A549 (cell line): ENCODE results near the gene ROR1. TPM values are rescaled to one million over a fixed set of nuclear protein-coding genes. Genes with fewer than 3 reads are reported as not detected.

Experiments used
- ATAC-seq, 2 experiments: fragments of 200-7000 bp in 1 of 2; fragments of >200 bp in 1 of 2; cut with Nextera tagmentation in 1 of 2; cut with Tn5 transposase in 1 of 2; 3 replicates each; pipeline versions ENCODE4 v1.8.0 to v1.9.1; 2018 to 2020; ENCODE audit warnings: mild to moderate bottlenecking in 1 of 2, moderate library complexity in 1 of 2
- CTCF ChIA-PET: fragments of 300-600 bp; sonication (Branson Sonifier 250); formaldehyde crosslinking; extraction: SDS; loops from one replicate; lab custom pipeline; 2021; ENCODE audit warnings: antibody characterized with exemption, inconsistent platforms; lab: Yijun Ruan, JAX
- POLR2A ChIA-PET: fragments of 350-600 bp; formaldehyde crosslinking; extraction: SDS; loops from one replicate; lab custom pipeline; 2021; ENCODE audit warnings: antibody characterized with exemption, inconsistent platforms; lab: Yijun Ruan, JAX
- DNase-seq, 2 experiments: peaks; one replicate each; pipeline versions ENCODE4 v3.0.0 to v3.0.0-alpha.2; 2011 to 2016; ENCODE audit warnings: low read depth in 1 of 2, low spot score in 1 of 2
- FAIRE-seq: peaks from 2 replicates; lab custom pipeline; 2011; peaks lifted over from hg19 to GRCh38; lab: Jason Lieb, UNC
- H3K27ac ChIP-seq, 2 experiments: fragments of >200 bp; sonication (Bioruptor Twin); formaldehyde crosslinking; 3 replicates each; pipeline ENCODE4 v1.5.1; 2016 to 2017
- H3K4me1 ChIP-seq: fragments of >200 bp; sonication (Bioruptor Twin); formaldehyde crosslinking; 3 replicates; pipeline ENCODE4 v1.6.1; 2016
- H3K4me2 ChIP-seq: fragments of >200 bp; sonication (Bioruptor Twin); formaldehyde crosslinking; 3 replicates; pipeline ENCODE4 v1.6.1; 2016
- H3K4me3 ChIP-seq: fragments of >200 bp; sonication (Bioruptor Twin); formaldehyde crosslinking; 3 replicates; pipeline ENCODE4 v1.5.1; 2016
- H3K9me3 ChIP-seq: fragments of >200 bp; sonication (Bioruptor Twin); formaldehyde crosslinking; 3 replicates; pipeline ENCODE4 v1.6.1; 2016
- BHLHE40 ChIP-seq: IDR thresholded peaks from 2 replicates; pipeline ENCODE4 v1.6.1; 2012; ENCODE audit warnings: low read depth, low read length, inconsistent platforms
- CBX2 ChIP-seq: fragments of 200-600 bp; sonication (generic); IDR thresholded peaks from 2 replicates; pipeline ENCODE4 v1.6.1; 2016; ENCODE audit warnings: low read depth, mild to moderate bottlenecking, borderline replicate concordance
- CBX8 ChIP-seq: fragments of 200-600 bp; sonication (generic); IDR thresholded peaks from 2 replicates; pipeline ENCODE4 v1.6.1; 2016
- CHD2 ChIP-seq: fragments of 150-350 bp; IDR thresholded peaks from 2 replicates; pipeline ENCODE4 v1.6.1; 2014; ENCODE audit warnings: low read length; ENCODE audit not compliant: partially characterized antibody
- EHF ChIP-seq: fragments of 250-450 bp; sonication (Bioruptor Pico); IDR thresholded peaks from 2 replicates; pipeline ENCODE4 v1.5.0; 2020; ENCODE audit warnings: mild to moderate bottlenecking
- EHMT2 ChIP-seq: fragments of 200-600 bp; sonication (generic); IDR thresholded peaks from 2 replicates; pipeline ENCODE4 v1.6.1; 2016; ENCODE audit warnings: antibody characterized with exemption, low read depth, mild to moderate bottlenecking, moderate library complexity
- ESRRA ChIP-seq: fragments of 150-350 bp; IDR thresholded peaks from 2 replicates; pipeline ENCODE4 v1.6.1; 2014; ENCODE audit warnings: mild to moderate bottlenecking, low read length, borderline replicate concordance
- FOSB ChIP-seq: fragments of 250-450 bp; sonication (Bioruptor Pico); IDR thresholded peaks from 2 replicates; pipeline ENCODE4 v1.5.0; 2020; ENCODE audit warnings: mild to moderate bottlenecking, moderate library complexity
- GATA3 ChIP-seq: IDR thresholded peaks from 2 replicates; pipeline ENCODE4 v1.6.1; 2012; ENCODE audit warnings: borderline replicate concordance
- HEYL ChIP-seq: fragments of 250-450 bp; sonication (Bioruptor Pico); IDR thresholded peaks from 2 replicates; pipeline ENCODE4 v1.8.0; 2021; ENCODE audit warnings: mild to moderate bottlenecking, moderate library complexity
- HOXA7 ChIP-seq: fragments of 250-450 bp; sonication (Bioruptor Pico); IDR thresholded peaks from 2 replicates; pipeline ENCODE4 v1.5.0; 2020; ENCODE audit warnings: mild to moderate bottlenecking, moderate library complexity
- NR3C1 ChIP-seq: fragments of >200 bp; sonication (Bioruptor Twin); formaldehyde crosslinking; IDR thresholded peaks from 3 replicates; pipeline ENCODE4 v1.6.1; 2017
- POLR2AphosphoS2 ChIP-seq: conservative IDR thresholded peaks from 2 replicates; pipeline ENCODE4 v1.6.1; 2012; ENCODE audit warnings: low read length, improper control_type of control experiment, inconsistent platforms
- RAD21 ChIP-seq, 2 experiments: fragments of >200 bp in 1 of 2; sonication (Bioruptor Twin) in 1 of 2; formaldehyde crosslinking in 1 of 2; IDR thresholded peaks in 1 of 2; conservative IDR thresholded peaks in 1 of 2; 2 replicates in 1 of 2; 3 replicates in 1 of 2; pipeline ENCODE4 v1.6.1; 2012 to 2018; ENCODE audit warnings: inconsistent platforms in 1 of 2
- SMC3 ChIP-seq: fragments of >200 bp; sonication (Bioruptor Twin); formaldehyde crosslinking; IDR thresholded peaks from 3 replicates; pipeline ENCODE4 v1.6.1; 2018; ENCODE audit warnings: inconsistent platforms
- TFCP2L1 ChIP-seq: fragments of 250-450 bp; sonication (Bioruptor Pico); IDR thresholded peaks from 2 replicates; pipeline ENCODE4 v1.5.0; 2021; ENCODE audit warnings: mild to moderate bottlenecking
- ZSCAN20 ChIP-seq: fragments of 250-450 bp; sonication (Bioruptor Pico); IDR thresholded peaks from 2 replicates; pipeline ENCODE4 v1.8.0; 2022; ENCODE audit warnings: mild to moderate bottlenecking, moderate library complexity
- WGBS: methylation state at CpG from one replicate; pipeline ENCODE4 v1.1.6; 2017; ENCODE audit errors: missing lambda C conversion rate; 5-methylcytosine and 5-hydroxymethylcytosine counted together
- polyA plus RNA-seq, 4 experiments: library from polyadenylated mRNA; depleted of rRNA in 3 of 4; stranded (reverse); fragments of >200 nt; fragmentation: RNase III in 1 of 4; extraction: RNeasy Plus Mini Kit Qiagen cat#74134 plus additional on column Dnase treatment in 1 of 4; gene quantifications; 2 replicates in 3 of 4; 3 replicates in 1 of 4; pipeline ENCODE4 v1.2.3, GENCODE V29; 2011 to 2017
- TF ChIP-seq, protein P1 (sequence below): fragments of 200-600 bp; sonication (generic); IDR thresholded peaks from 2 replicates; pipeline ENCODE4 v1.6.1; 2016; ENCODE audit warnings: antibody characterized with exemption, mild to moderate bottlenecking, moderate library complexity
- TF ChIP-seq, protein P2 (sequence below): fragments of >200 bp; sonication (Bioruptor Twin); formaldehyde crosslinking; IDR thresholded peaks from 3 replicates; pipeline ENCODE4 v1.6.1; 2016
- TF ChIP-seq, protein P3 (sequence below): fragments of 450-650 bp; IDR thresholded peaks from 2 replicates; pipeline ENCODE4 v1.6.1; 2014; ENCODE audit warnings: antibody characterized with exemption
- TF ChIP-seq, protein P4 (sequence below): fragments of >200 bp; sonication (Bioruptor Twin); formaldehyde crosslinking; IDR thresholded peaks from 3 replicates; pipeline ENCODE4 v1.5.1; 2016
- TF ChIP-seq, protein P5 (sequence below): fragments of 250-450 bp; sonication (Bioruptor Pico); IDR thresholded peaks from 2 replicates; pipeline ENCODE4 v1.5.0; 2021; ENCODE audit warnings: mild to moderate bottlenecking, moderate library complexity, borderline replicate concordance

The ROR1 gene
- polyA plus RNA-seq, 2 of the 4 experiments (the other 2 are of a cell fraction), result 6.5 to 19.0 TPM

DNA sequence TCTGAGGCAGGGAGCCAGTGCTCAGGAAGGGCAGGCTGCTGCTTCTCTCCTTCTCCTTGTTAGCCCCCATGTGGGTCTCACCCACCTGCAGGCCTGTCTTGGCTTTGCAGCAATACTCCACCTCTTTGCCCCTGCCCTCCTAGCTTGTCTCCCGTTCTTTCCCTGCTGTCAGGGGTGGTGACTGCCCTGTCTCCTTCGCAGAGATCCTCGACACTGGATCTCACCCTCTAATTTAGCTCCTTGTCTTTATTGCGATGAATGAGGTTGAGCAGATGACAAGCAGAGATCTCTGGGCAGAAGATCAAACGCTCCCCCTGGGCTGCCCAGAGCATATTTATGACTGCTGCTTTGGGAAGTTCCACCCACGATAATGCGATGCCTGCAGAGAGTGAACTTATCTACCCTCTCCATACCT is 199.2 kb downstream of the ROR1 start:
- no peak for DNase-seq
- TF ChIP-seq HEYL (CRISPR knock-in tag) (no peak), ESRRA (no peak), CHD2 (no peak), TFCP2L1 (CRISPR knock-in tag) (no peak), CBX8 (no peak), EHMT2 (no peak), RAD21 (conservative IDR thresholded peaks at IDR 0.05 in 1 of 2, IDR thresholded peaks at IDR 0.05 in 1 of 2) (no peak)
- TF ChIP-seq, protein P1, sequence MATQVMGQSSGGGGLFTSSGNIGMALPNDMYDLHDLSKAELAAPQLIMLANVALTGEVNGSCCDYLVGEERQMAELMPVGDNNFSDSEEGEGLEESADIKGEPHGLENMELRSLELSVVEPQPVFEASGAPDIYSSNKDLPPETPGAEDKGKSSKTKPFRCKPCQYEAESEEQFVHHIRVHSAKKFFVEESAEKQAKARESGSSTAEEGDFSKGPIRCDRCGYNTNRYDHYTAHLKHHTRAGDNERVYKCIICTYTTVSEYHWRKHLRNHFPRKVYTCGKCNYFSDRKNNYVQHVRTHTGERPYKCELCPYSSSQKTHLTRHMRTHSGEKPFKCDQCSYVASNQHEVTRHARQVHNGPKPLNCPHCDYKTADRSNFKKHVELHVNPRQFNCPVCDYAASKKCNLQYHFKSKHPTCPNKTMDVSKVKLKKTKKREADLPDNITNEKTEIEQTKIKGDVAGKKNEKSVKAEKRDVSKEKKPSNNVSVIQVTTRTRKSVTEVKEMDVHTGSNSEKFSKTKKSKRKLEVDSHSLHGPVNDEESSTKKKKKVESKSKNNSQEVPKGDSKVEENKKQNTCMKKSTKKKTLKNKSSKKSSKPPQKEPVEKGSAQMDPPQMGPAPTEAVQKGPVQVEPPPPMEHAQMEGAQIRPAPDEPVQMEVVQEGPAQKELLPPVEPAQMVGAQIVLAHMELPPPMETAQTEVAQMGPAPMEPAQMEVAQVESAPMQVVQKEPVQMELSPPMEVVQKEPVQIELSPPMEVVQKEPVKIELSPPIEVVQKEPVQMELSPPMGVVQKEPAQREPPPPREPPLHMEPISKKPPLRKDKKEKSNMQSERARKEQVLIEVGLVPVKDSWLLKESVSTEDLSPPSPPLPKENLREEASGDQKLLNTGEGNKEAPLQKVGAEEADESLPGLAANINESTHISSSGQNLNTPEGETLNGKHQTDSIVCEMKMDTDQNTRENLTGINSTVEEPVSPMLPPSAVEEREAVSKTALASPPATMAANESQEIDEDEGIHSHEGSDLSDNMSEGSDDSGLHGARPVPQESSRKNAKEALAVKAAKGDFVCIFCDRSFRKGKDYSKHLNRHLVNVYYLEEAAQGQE, result no peak
- TF ChIP-seq, protein P2, sequence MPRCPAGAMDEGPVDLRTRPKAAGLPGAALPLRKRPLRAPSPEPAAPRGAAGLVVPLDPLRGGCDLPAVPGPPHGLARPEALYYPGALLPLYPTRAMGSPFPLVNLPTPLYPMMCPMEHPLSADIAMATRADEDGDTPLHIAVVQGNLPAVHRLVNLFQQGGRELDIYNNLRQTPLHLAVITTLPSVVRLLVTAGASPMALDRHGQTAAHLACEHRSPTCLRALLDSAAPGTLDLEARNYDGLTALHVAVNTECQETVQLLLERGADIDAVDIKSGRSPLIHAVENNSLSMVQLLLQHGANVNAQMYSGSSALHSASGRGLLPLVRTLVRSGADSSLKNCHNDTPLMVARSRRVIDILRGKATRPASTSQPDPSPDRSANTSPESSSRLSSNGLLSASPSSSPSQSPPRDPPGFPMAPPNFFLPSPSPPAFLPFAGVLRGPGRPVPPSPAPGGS, result no peak
- ChIA-PET POLR2A (no interaction called here), CTCF (interaction anchor here (0.9 to 1.5 kb wide), 3 partner anchors 9 to 299 kb away, joined by 3 to 4 read pairs (median 3); no protein-coding TSS in a partner anchor)
- WGBS, result 96% methylated on average over 7 of the region's 7 CpGs
- Histone ChIP-seq H3K4me2 (no peak overlapping the region), H3K4me1 (peaks cover 17% of the 10 kb centered on the region; the same call in 2 of the 3 replicates), H3K4me3 (no peak overlapping the region), H3K27ac (no peak overlapping the region), H3K9me3 (no peaks in the 10 kb centered on the region)
- ATAC-seq, result no peak
- FAIRE-seq, result no peak

DNA sequence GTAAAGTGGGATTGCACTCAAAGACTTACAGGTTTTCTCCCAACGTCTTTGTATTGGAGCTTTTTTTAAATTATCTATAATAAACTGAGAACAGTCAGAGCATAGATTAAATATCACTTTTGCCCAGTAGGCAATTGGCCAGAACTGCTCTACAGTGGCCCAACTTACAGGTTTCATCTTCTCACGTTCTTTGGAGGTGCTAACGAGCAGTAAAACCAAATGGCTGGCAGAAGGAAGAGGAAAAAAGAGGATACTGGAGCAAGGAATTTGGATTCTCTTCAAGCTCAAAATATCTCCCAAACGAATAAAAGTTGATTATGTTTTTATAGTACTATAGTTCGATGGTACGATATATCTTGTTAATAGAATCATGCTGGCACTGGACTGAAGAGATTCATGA is 201.1 kb downstream of the ROR1 start:
- Histone ChIP-seq H3K4me3 (no peak overlapping the region), H3K4me2 (no peak overlapping the region), H3K4me1 (peaks cover 1% of the 10 kb centered on the region; the same call in 2 of the 3 replicates), H3K9me3 (no peaks in the 10 kb centered on the region), H3K27ac (no peak overlapping the region)
- DNase-seq, result no peak
- POLR2A ChIA-PET, result no interaction called here
- TF ChIP-seq GATA3 (no peak), POLR2AphosphoS2 (no peak), BHLHE40 (no peak), HEYL (CRISPR knock-in tag) (no peak), ZSCAN20 (CRISPR knock-in tag) (no peak), TFCP2L1 (CRISPR knock-in tag) (no peak), ESRRA (no peak), CBX8 (no peak), FOSB (CRISPR knock-in tag) (no peak), HOXA7 (no peak), NR3C1 (no peak), EHF (no peak), SMC3 (no peak), CHD2 (no peak), CBX2 (no peak)
- TF ChIP-seq, protein P3, sequence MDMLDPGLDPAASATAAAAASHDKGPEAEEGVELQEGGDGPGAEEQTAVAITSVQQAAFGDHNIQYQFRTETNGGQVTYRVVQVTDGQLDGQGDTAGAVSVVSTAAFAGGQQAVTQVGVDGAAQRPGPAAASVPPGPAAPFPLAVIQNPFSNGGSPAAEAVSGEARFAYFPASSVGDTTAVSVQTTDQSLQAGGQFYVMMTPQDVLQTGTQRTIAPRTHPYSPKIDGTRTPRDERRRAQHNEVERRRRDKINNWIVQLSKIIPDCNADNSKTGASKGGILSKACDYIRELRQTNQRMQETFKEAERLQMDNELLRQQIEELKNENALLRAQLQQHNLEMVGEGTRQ, result no peak
- TF ChIP-seq, protein P4, sequence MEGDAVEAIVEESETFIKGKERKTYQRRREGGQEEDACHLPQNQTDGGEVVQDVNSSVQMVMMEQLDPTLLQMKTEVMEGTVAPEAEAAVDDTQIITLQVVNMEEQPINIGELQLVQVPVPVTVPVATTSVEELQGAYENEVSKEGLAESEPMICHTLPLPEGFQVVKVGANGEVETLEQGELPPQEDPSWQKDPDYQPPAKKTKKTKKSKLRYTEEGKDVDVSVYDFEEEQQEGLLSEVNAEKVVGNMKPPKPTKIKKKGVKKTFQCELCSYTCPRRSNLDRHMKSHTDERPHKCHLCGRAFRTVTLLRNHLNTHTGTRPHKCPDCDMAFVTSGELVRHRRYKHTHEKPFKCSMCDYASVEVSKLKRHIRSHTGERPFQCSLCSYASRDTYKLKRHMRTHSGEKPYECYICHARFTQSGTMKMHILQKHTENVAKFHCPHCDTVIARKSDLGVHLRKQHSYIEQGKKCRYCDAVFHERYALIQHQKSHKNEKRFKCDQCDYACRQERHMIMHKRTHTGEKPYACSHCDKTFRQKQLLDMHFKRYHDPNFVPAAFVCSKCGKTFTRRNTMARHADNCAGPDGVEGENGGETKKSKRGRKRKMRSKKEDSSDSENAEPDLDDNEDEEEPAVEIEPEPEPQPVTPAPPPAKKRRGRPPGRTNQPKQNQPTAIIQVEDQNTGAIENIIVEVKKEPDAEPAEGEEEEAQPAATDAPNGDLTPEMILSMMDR, result no peak
- TF ChIP-seq, protein P5, sequence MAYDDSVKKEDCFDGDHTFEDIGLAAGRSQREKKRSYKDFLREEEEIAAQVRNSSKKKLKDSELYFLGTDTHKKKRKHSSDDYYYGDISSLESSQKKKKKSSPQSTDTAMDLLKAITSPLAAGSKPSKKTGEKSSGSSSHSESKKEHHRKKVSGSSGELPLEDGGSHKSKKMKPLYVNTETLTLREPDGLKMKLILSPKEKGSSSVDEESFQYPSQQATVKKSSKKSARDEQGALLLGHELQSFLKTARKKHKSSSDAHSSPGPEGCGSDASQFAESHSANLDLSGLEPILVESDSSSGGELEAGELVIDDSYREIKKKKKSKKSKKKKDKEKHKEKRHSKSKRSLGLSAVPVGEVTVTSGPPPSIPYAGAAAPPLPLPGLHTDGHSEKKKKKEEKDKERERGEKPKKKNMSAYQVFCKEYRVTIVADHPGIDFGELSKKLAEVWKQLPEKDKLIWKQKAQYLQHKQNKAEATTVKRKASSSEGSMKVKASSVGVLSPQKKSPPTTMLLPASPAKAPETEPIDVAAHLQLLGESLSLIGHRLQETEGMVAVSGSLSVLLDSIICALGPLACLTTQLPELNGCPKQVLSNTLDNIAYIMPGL (CRISPR knock-in tag), result no peak
- 85% methylated on average over 6 of the region's 6 CpGs for WGBS
- FAIRE-seq, result no peak
- CTCF ChIA-PET, result interaction anchor here (1.5 to 1.6 kb wide), 2 partner anchors 10 to 163 kb away, joined by 3 to 5 read pairs; no protein-coding TSS in a partner anchor
- ATAC-seq, result no peak
